Small intestine (tissue), 7 donors: ENCODE data around the gene CNOT4. TPM values are rescaled to one million over a fixed set of nuclear protein-coding genes. Genes with fewer than 3 reads are reported as not detected.
"Not testable (repeated sequence)": the region's sequence is repeated elsewhere in the genome, so short reads cannot be mapped to it uniquely, and the experiment has no call there.

Experiments used
- DNase-seq, 2 donors: peaks; one replicate each; pipeline versions ENCODE4 v3.0.0 to v3.0.0-alpha.2; 2013
- FAIRE-seq: peaks from 2 replicates; lab custom pipeline; 2012; peaks lifted over from hg19 to GRCh38; lab: Jason Lieb, UNC
- H3K27ac ChIP-seq, 3 donors: one replicate each; pipeline ENCODE4 v1.5.1; 2013; ENCODE audit warnings: low read length in 2 of 3, mild to moderate bottlenecking in 2 of 3, control low read depth in 1 of 3, inconsistent platforms in 1 of 3, low read depth in 1 of 3, moderate library complexity in 1 of 3
- H3K27me3 ChIP-seq, 3 donors: one replicate each; pipeline ENCODE4 v1.6.1; 2013; ENCODE audit warnings: low read length in 3 of 3, inconsistent platforms in 1 of 3; ENCODE audit not compliant: control insufficient read depth in 3 of 3, insufficient read depth in 3 of 3
- H3K36me3 ChIP-seq, 3 donors: one replicate each; pipeline ENCODE4 v1.6.1; 2013; ENCODE audit warnings: low read length in 3 of 3, inconsistent platforms in 1 of 3, low read depth in 1 of 3, mild to moderate bottlenecking in 1 of 3, moderate library complexity in 1 of 3; ENCODE audit not compliant: control insufficient read depth in 3 of 3, insufficient read depth in 2 of 3
- H3K4me1 ChIP-seq, 3 donors: one replicate each; pipeline ENCODE4 v1.6.1; 2013; ENCODE audit warnings: low read length in 2 of 3, inconsistent platforms in 1 of 3, low read depth in 1 of 3, mild to moderate bottlenecking in 1 of 3, moderate library complexity in 1 of 3; ENCODE audit not compliant: control insufficient read depth in 3 of 3, insufficient read depth in 2 of 3
- H3K4me3 ChIP-seq, 3 donors: one replicate each; pipeline ENCODE4 v1.5.1; 2013; ENCODE audit warnings: low read length in 3 of 3, control low read depth in 1 of 3, inconsistent platforms in 1 of 3, low read depth in 1 of 3, mild to moderate bottlenecking in 1 of 3, moderate library complexity in 1 of 3
- H3K9me3 ChIP-seq, 2 donors: one replicate each; pipeline ENCODE4 v1.6.1; 2013; ENCODE audit warnings: low read depth in 1 of 2, low read length in 1 of 2; ENCODE audit not compliant: control insufficient read depth in 2 of 2, insufficient read depth in 1 of 2
- WGBS, 3 donors: extraction: QIAGEN DNeasy Blood & Tissue Kit; methylation state at CpG; one replicate each; pipeline ENCODE4 v1.1.7; 2013; 5-methylcytosine and 5-hydroxymethylcytosine counted together
- polyA plus RNA-seq, 4 donors: library from polyadenylated mRNA; stranded (reverse) in 3 of 4; unstranded in 1 of 4; fragments of 200-250 nt in 3 of 4; fragments of 120-200 nt in 1 of 4; gene quantifications; one replicate each; pipeline versions ENCODE4 v1.2.1 to v1.2.3, GENCODE V29; 2013
- donor health status: healthy with polysubstance abuse.
- donor health status: control.
- donor health status: control.
- donor health status: Bipolar disorder and iron deficiency.
- donor health status: healthy.

The CNOT4 gene
- polyA plus RNA-seq, 4 donors = 5.1 to 19.3 (median 6.2) TPM

DNA sequence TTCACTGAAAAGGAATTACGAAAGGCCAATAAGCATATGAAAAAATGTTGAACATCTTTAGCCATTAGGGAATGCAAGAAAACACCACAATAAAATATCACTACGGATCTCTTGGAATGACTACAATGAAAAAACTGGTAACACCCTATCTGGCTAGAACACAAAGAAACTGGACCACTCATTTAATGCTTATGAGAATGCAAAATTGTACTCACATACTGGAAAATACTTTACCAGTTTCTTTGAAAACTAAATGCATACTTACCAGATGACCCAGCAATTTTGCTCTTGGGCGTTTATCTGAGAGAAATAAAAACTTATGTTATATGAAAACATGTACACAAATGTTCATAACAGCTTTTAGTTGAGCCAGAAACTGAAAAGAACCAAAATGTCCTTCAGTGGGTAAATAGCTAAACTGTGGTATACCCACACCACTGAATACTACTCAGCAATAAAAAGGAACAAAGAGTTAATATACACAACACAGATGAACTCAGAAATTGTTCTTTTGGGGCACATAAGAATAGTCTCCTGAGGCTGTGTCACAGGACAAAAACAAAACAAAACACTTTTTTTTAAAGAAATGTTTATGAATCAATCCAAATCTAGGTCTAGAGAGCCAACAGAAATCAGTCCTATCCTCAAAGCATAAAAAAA lies 23.5 kb downstream of the CNOT4 start:
- Histone ChIP-seq H3K27me3 (no peaks in the 10 kb centered on the region), H3K27ac (no peak overlapping the region), H3K4me1 (peaks cover 3 to 4% (median 3%) of the 10 kb centered on the region in 3 donors), H3K9me3 (no peaks in the 10 kb centered on the region), H3K36me3 (peaks cover 0 to 17% (median 1%) of the 10 kb centered on the region in 3 donors), H3K4me3 (no peak overlapping the region)
- no peak for DNase-seq
- WGBS, 3 donors = 73 to 85% (median 80%) methylated on average over 3 of the region's 3 CpGs
- FAIRE-seq = no peak

DNA sequence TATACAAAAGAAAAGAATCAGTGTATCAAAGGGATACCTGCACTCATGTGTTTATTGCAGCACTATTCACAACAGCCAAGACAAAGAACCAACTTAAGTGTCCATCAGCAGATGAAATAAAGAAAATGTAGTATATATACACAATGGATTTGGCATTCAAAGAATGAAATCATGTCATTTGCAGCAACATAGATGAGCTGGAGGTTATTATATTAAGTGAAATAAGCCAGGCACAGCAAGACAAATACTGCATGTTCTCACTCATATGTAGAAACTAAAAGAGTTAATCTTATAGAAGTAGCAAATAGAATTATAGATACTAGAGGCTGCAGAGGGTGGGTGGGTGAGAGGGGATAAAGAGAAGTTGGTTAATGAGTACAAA lies 28.3 kb downstream of the CNOT4 start:
- Histone ChIP-seq H3K4me3 (no peak overlapping the region), H3K27ac (no peak overlapping the region), H3K9me3 (no peaks in the 10 kb centered on the region), H3K36me3 (peaks cover 0 to 23% (median 2%) of the 10 kb centered on the region in 3 donors), H3K4me1 (no peaks in the 10 kb centered on the region), H3K27me3 (no peaks in the 10 kb centered on the region)
- DNase-seq (no peak), FAIRE-seq (no peak)

DNA sequence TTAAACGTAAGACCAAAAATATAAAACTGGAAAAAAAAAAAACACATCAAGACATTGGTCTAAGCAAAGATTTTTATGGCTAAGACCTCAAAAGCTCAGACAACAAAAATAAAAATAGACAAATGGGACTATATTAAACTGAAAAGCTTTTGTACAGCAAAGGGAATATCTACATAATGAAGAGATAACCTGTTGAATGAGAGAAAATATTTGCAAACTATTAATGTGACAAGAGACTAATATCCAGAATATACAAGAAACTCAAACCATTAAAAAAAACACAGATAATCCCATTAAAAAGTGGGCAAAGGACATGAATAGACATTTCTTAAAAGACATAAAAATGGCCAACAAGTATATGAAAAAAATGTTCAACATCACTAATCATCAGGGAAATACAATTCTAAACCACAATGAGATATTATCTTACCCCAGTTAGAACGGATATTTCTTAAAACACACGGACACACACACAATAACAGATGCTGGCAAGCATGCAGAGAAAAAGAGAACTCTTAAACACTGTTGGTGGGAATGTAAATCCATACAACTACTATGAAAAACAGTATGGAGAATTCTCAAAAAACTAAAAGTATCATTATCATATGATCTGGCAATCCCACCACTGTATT lies 28.8 kb downstream of the CNOT4 start:
- Histone ChIP-seq H3K4me1 (no peaks in the 10 kb centered on the region), H3K4me3 (no peak overlapping the region), H3K9me3 (no peaks in the 10 kb centered on the region), H3K36me3 (peaks cover 0 to 26% (median 2%) of the 10 kb centered on the region in 3 donors), H3K27me3 (no peaks in the 10 kb centered on the region), H3K27ac (no peak overlapping the region)
- 66 to 80% (median 73%) methylated on average over 3 of the region's 3 CpGs for whole genome bisulfite sequencing, 3 donors
- no peak for FAIRE-seq
- DNase-seq = no peak

DNA sequence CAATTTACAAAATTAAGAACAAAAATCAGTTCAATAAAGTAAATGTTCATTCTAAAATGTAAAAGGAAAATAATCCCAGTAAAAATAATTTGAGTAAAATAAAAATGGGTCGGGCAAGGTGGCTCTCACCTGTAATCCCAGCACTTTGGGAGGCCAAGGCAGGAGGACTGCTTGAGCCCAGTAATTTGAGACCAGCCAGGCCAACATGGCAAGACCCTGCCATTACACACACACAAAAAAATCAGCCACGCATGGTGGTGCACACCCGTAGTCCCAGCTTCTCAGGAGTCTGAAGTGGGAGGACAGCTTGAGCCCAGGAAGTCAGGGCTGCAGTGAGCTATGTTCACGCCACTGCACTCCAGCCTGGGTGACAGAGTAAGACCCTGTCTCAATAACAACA lies 34.4 kb downstream of the CNOT4 start:
- DNase-seq (no peak), FAIRE-seq (no peak)
- Histone ChIP-seq H3K4me1 (no peaks in the 10 kb centered on the region), H3K27me3 (no peaks in the 10 kb centered on the region), H3K9me3 (no peaks in the 10 kb centered on the region), H3K36me3 (peaks cover 0 to 19% (median 2%) of the 10 kb centered on the region in 3 donors), H3K4me3 (no peak overlapping the region), H3K27ac (no peak overlapping the region)
- 95 to 97% (median 96%) methylated on average over 4 of the region's 4 CpGs for WGBS, 3 donors

DNA sequence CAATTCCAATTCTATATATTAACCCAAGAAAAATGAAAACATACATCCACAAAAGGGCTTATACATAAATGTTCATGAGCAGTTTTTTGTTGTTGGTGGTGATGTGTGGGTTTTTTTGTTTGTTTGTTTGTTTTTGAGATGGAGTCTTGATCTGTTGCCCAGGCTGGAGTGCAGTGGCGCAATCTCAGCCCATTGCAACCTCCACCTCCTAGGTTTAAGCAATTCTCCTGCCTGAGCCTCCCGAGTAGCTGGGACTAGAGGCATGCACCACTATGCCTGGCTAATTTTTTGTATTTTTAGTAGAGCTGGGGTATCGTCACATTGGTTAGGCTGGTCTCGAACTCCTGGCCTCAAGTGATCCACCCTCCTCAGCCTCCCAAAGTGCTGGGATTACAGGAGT lies 40.2 kb downstream of the CNOT4 start:
- FAIRE-seq, H3K27ac ChIP-seq, H3K36me3 ChIP-seq, H3K4me3 ChIP-seq, H3K4me1 ChIP-seq, H3K27me3 ChIP-seq, DNase-seq, H3K9me3 ChIP-seq: not testable (repeated sequence)
- WGBS, 3 donors = 97 to 99% (median 98%) methylated on average over 4 of the region's 4 CpGs

DNA sequence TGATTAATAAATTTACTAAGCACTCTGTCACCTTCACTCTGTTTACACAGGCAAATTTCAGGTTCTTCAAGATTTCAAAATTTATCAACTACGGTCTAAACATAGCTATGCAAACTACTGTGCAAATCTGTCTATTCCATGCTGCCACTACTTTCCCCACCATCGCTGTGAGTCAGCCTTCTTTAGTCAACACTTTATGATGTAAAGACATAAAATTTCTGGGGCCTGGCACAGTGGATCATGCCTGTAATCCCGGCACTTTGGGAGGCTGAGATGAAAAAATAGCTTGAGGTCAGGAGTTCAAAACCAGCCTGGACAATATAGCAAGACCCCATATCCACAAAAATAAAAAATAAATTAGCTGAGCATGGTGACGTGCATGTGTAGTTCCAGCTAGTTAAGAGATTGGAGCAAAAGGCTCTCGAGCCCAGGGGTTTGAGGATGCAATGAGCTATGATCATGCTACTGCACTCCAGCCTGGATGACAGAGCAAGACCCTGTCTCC lies 42.6 kb downstream of the CNOT4 start:
- H3K4me1 ChIP-seq = no peaks in the 10 kb centered on the region
- peak in 1 of 2 donors; percentile 2 for DNase-seq
- FAIRE-seq = no peak
- H3K27ac ChIP-seq = no peak overlapping the region
- no peaks in the 10 kb centered on the region for H3K27me3 ChIP-seq
- H3K4me3 ChIP-seq = no peak overlapping the region
- WGBS, 3 donors = 68 to 78% (median 74%) methylated on average over 5 of the region's 5 CpGs
- H3K36me3 ChIP-seq = no peaks in the 10 kb centered on the region
- no peaks in the 10 kb centered on the region for H3K9me3 ChIP-seq

DNA sequence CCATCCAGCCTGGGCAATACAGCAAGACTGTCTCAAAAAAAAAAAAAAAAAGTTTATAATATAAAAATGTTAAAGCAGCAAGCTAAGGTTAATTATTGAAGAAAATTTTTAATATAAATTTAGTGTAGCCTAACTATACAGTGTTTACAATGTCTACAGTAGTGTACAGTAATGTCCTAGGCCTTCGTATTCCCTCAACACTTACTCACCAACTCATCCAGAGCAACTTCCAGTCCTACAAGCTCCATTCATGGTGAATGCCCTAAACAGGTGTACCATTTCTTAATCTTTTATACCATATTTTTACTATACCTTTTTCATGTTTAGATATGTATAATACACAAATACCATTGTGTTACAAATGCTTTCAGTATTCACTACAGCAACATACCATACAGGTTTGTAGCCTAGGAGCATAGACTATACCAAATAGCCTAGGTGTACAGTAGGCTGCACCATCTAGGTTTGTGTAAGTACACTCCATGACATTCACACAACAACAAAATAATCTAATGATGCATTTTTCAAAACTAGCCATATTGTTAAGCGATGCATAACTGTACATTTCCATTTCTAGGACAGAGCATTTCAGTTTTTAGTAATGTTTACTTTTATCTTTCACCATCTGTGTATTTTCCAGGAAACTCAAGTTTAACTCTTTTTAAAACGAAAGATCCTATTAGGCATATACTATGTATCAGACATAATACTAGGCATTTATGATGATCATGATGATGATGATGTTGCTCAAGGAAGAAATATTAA lies 43.3 kb downstream of the CNOT4 start:
- H3K4me3 ChIP-seq = no peak overlapping the region
- H3K27me3 ChIP-seq = no peaks in the 10 kb centered on the region
- no peaks in the 10 kb centered on the region for H3K4me1 ChIP-seq
- H3K27ac ChIP-seq = no peak overlapping the region
- FAIRE-seq = no peak
- DNase-seq = no peak
- H3K36me3 ChIP-seq = no peaks in the 10 kb centered on the region
- H3K9me3 ChIP-seq = no peaks in the 10 kb centered on the region
- 69 to 84% (median 82%) methylated on average over 3 of the region's 3 CpGs for WGBS, 3 donors

DNA sequence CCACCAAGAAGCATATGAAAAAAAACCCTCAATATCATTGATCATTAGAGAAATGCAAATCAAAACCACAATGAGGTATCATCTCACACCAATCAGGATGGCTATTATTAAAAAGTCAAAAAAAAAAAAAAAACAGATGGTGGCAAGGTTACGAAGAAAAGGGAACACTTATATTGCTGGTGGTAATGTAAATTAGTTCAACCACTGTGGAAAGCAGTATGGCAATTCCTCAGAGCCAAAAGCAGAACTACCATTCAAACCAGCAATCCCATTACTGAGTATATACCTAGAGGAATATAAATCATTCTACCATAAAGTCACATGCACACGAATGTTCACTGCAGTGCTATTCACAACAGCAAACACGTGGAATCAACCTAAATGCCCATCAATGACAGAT lies 46.0 kb downstream of the CNOT4 start:
- H3K9me3 ChIP-seq = no peaks in the 10 kb centered on the region
- no peaks in the 10 kb centered on the region for H3K36me3 ChIP-seq
- FAIRE-seq = no peak
- H3K27me3 ChIP-seq = no peaks in the 10 kb centered on the region
- no peak for DNase-seq
- H3K4me3 ChIP-seq = no peak overlapping the region
- no peaks in the 10 kb centered on the region for H3K4me1 ChIP-seq
- H3K27ac ChIP-seq = no peak overlapping the region
- 86 to 96% (median 95%) methylated on average over 3 of the region's 3 CpGs for WGBS, 3 donors
